HCT116 (cell line): ENCODE results near the gene RBKS.

Experiments used
- CTCF ChIP-seq, 3 experiments: fragments of 200-600 bp in 1 of 3; sonication (generic) in 1 of 3; IDR thresholded peaks in 2 of 3; conservative IDR thresholded peaks in 1 of 3; 2 replicates each; pipeline ENCODE4 v1.5.1; 2012 to 2017; ENCODE audit warnings: low read depth in 2 of 3, low read length in 2 of 3, antibody characterized with exemption in 1 of 3, borderline replicate concordance in 1 of 3, control low read depth in 1 of 3, mild to moderate bottlenecking in 1 of 3, mixed read lengths in 1 of 3, mixed run types in 1 of 3, moderate library complexity in 1 of 3; ENCODE audit not compliant: insufficient read depth in 1 of 3
- POLR2A ChIP-seq: IDR thresholded peaks from 2 replicates; pipeline ENCODE4 v1.7.0; 2011; ENCODE audit warnings: borderline replicate concordance; ENCODE audit not compliant: insufficient read depth, insufficient read length; ENCODE audit errors: extremely low read depth

GRCh38 chr2:27854229-27854862 is 35.8 kb downstream of the RBKS start:
- no peak for TF ChIP-seq CTCF (IDR thresholded peaks at IDR 0.05 in 2 of 3, conservative IDR thresholded peaks at IDR 0.05 in 1 of 3; ENCODE audit: borderline replicate concordance in 1 of 3, insufficient read depth in 1 of 3, low read depth in 2 of 3, low read length in 2 of 3)
- no peak for TF ChIP-seq POLR2A
